Neuronal stem cell (in vitro differentiated cells): ENCODE measurements around the gene GJD2.

ENCODE experiments used
- DNase-seq: peaks from one replicate; pipeline ENCODE4 v3.0.0-alpha.2; 2013; ENCODE audit warnings: low spot score
- H2AFZ ChIP-seq: one replicate; pipeline ENCODE4 v1.6.1; 2013; ENCODE audit warnings: mild to moderate bottlenecking, low read length, inconsistent platforms
- H2AK5ac ChIP-seq: 2 replicates; pipeline ENCODE4 v1.6.1; 2013; ENCODE audit warnings: low read depth, mild to moderate bottlenecking, inconsistent platforms, low read length, moderate library complexity, mixed read lengths
- H2BK120ac ChIP-seq: 2 replicates; pipeline ENCODE4 v1.6.1; 2013; ENCODE audit warnings: low read depth, mild to moderate bottlenecking, inconsistent platforms, low read length, moderate library complexity, mixed read lengths
- H2BK12ac ChIP-seq: one replicate; pipeline ENCODE4 v1.6.1; 2013; ENCODE audit warnings: low read length, inconsistent platforms
- H2BK15ac ChIP-seq: 2 replicates; pipeline ENCODE4 v1.6.1; 2013; ENCODE audit warnings: mild to moderate bottlenecking, low read length, inconsistent platforms, mixed read lengths
- H2BK5ac ChIP-seq: one replicate; pipeline ENCODE4 v1.6.1; 2013; ENCODE audit warnings: inconsistent platforms, mild to moderate bottlenecking, low read length, moderate library complexity
- H3K14ac ChIP-seq: one replicate; pipeline ENCODE4 v1.6.1; 2013; ENCODE audit warnings: low read length, inconsistent platforms
- H3K18ac ChIP-seq: 2 replicates; pipeline ENCODE4 v1.6.1; 2013; ENCODE audit warnings: low read length, inconsistent platforms
- H3K23ac ChIP-seq: 2 replicates; pipeline ENCODE4 v1.6.1; 2013; ENCODE audit warnings: low read depth, mild to moderate bottlenecking, mixed read lengths, low read length, inconsistent platforms; ENCODE audit not compliant: poor library complexity
- H3K27ac ChIP-seq: replicated peaks from 3 replicates; pipeline ENCODE4 v1.5.1; 2013; ENCODE audit warnings: low read length, inconsistent platforms
- H3K27me3 ChIP-seq, 3 experiments: 2 replicates each; pipeline ENCODE4 v1.6.1; 2013; ENCODE audit warnings: low read length in 3 of 3, mild to moderate bottlenecking in 2 of 3, inconsistent platforms in 1 of 3, low read depth in 1 of 3, mixed read lengths in 1 of 3, moderate library complexity in 1 of 3; ENCODE audit not compliant: control insufficient read depth in 3 of 3, insufficient read depth in 3 of 3
- H3K36me3 ChIP-seq, 2 donors: replicated peaks in 1 of 2; 2 replicates each; pipeline ENCODE4 v1.6.1; 2013; ENCODE audit warnings: low read length in 2 of 2; ENCODE audit not compliant: control insufficient read depth in 2 of 2, insufficient read depth in 2 of 2
- H3K4ac ChIP-seq: 2 replicates; pipeline ENCODE4 v1.6.1; 2013; ENCODE audit warnings: inconsistent platforms, mild to moderate bottlenecking, low read length, moderate library complexity
- H3K4me1 ChIP-seq, 2 donors: 1 replicate in 1 of 2; 2 replicates in 1 of 2; pipeline ENCODE4 v1.6.1; 2013; ENCODE audit warnings: low read length in 2 of 2, low read depth in 1 of 2; ENCODE audit not compliant: control insufficient read depth in 2 of 2, insufficient read depth in 1 of 2
- H3K4me2 ChIP-seq: one replicate; pipeline ENCODE4 v1.6.1; 2013; ENCODE audit warnings: mild to moderate bottlenecking, low read length, inconsistent platforms; ENCODE audit not compliant: insufficient read depth, poor library complexity, severe bottlenecking
- H3K4me3 ChIP-seq, 2 donors: 2 replicates each; pipeline ENCODE4 v1.5.1; 2013; ENCODE audit warnings: low read length in 2 of 2, mild to moderate bottlenecking in 2 of 2, inconsistent platforms in 1 of 2, moderate library complexity in 1 of 2
- H3K79me1 ChIP-seq: one replicate; pipeline ENCODE4 v1.6.1; 2013; ENCODE audit warnings: low read depth, mild to moderate bottlenecking, inconsistent platforms, low read length, moderate library complexity
- H3K9ac ChIP-seq: one replicate; pipeline ENCODE4 v1.6.1; 2013; ENCODE audit warnings: mild to moderate bottlenecking, low read depth, low read length, inconsistent platforms; ENCODE audit not compliant: poor library complexity
- H3K9me3 ChIP-seq, 2 donors: replicated peaks in 1 of 2; 2 replicates each; pipeline versions ENCODE3 to v1.6.1; 2013; ENCODE audit warnings: low read length in 2 of 2, mild to moderate bottlenecking in 2 of 2, inconsistent platforms in 1 of 2, low read depth in 1 of 2, mixed read lengths in 1 of 2, moderate library complexity in 1 of 2; ENCODE audit not compliant: control insufficient read depth in 2 of 2, insufficient read depth in 1 of 2
- H4K8ac ChIP-seq: one replicate; pipeline ENCODE4 v1.6.1; 2013; ENCODE audit warnings: low read depth, mild to moderate bottlenecking, inconsistent platforms, low read length, moderate library complexity
- H4K91ac ChIP-seq: one replicate; pipeline ENCODE4 v1.6.1; 2013; ENCODE audit warnings: low read length, low read depth, mild to moderate bottlenecking, inconsistent platforms; ENCODE audit not compliant: poor library complexity
- whole genome bisulfite sequencing, 2 donors: extraction: QIAGEN DNeasy Blood & Tissue Kit; methylation state at CpG; one replicate each; pipeline ENCODE4 v1.1.7; 2013; ENCODE audit warnings: missing lambda C conversion rate in 2 of 2, mixed read lengths in 1 of 2; ENCODE audit not compliant: insufficient read length in 2 of 2, insufficient replicate concordance in 1 of 2; ENCODE audit errors: extremely low coverage in 2 of 2; 5-methylcytosine and 5-hydroxymethylcytosine counted together

GJD2 gene

GRCh38 chr15:34795267-34796081, 40.7 kb upstream of the GJD2 start, which contains the start of gene ACTC1:
Gene ACTC1, minus strand, starts transcription at chr15:34795549. Its CDS starts 741 bp downstream, at chr15:34794808.
- peak within 1 kb of the TSS; percentile 96 for H3K18ac ChIP-seq
- H3K4me2 ChIP-seq, result peak within 1 kb of the TSS; percentile 91
- peak within 1 kb of the TSS; percentile 87 for H2BK15ac ChIP-seq
- H2BK12ac ChIP-seq, result no peak within 1 kb of the TSS
- H4K8ac ChIP-seq, result peak within 1 kb of the TSS; percentile 74
- H3K9ac ChIP-seq, result peak within 1 kb of the TSS; percentile 8
- no CpG with 5 or more reads among the region's 44 CpGs for WGBS, 2 donors
- no peaks in the 10 kb centered on the region for H3K9me3 ChIP-seq
- peaks cover 0 to 53% (median 5%) of the 10 kb centered on the region in 3 experiments for H3K27me3 ChIP-seq
- H3K4me3 ChIP-seq, result peak within 1 kb of the TSS in 1 of 2 donors; percentile 57
- H3K14ac ChIP-seq, result no peak within 1 kb of the TSS
- no peak within 1 kb of the TSS for H2BK120ac ChIP-seq
- H3K79me1 ChIP-seq, result no peaks in the 10 kb centered on the region
- peak within 1 kb of the TSS; percentile 83 for H2AFZ ChIP-seq
- H2BK5ac ChIP-seq, result no peak within 1 kb of the TSS
- H2AK5ac ChIP-seq, result no peak within 1 kb of the TSS
- DNase-seq, result peak; percentile 46
- no peak within 1 kb of the TSS for H3K27ac ChIP-seq
- H3K23ac ChIP-seq, result peak within 1 kb of the TSS; percentile 8
- H4K91ac ChIP-seq, result no peak within 1 kb of the TSS
- H3K4me1 ChIP-seq, result peaks cover 0 to 16% of the 10 kb centered on the region in 2 donors
- no peaks in the 10 kb centered on the region for H3K36me3 ChIP-seq
- H3K4ac ChIP-seq, result no peak within 1 kb of the TSS

- Histone ChIP-seq H3K4me3 (peak overlapping the region in 1 of 2 donors; percentile 57), H3K27ac (no peak overlapping the region)
- WGBS, 2 donors, result no CpG with 5 or more reads among the region's 33 CpGs
These were observed 39.9 kb upstream of the GJD2 start for GRCh38 chr15:34794590-34795206.

GRCh38 chr15:34793901-34794300, 39.1 kb upstream of the GJD2 start:
- Histone ChIP-seq H3K4me1 (peaks cover 0 to 8% of the 10 kb centered on the region in 2 donors), H3K27me3 (peaks cover 0 to 53% (median 5%) of the 10 kb centered on the region in 3 experiments), H3K36me3 (no peaks in the 10 kb centered on the region), H3K79me1 (no peaks in the 10 kb centered on the region), H3K23ac (no peak overlapping the region), H2AK5ac (no peak overlapping the region), H4K91ac (no peak overlapping the region), H3K27ac (no peak overlapping the region), H3K9me3 (no peaks in the 10 kb centered on the region), H3K9ac (no peak overlapping the region), H3K4ac (no peak overlapping the region), H3K18ac (no peak overlapping the region), H3K14ac (no peak overlapping the region), H3K4me2 (no peak overlapping the region), H2BK15ac (no peak overlapping the region), H2BK12ac (no peak overlapping the region), H2AFZ (no peak overlapping the region), H3K4me3 (no peak overlapping the region), H2BK5ac (no peak overlapping the region), H2BK120ac (no peak overlapping the region), H4K8ac (no peak overlapping the region)
- DNase-seq, result no peak
- WGBS, 2 donors, result no CpG with 5 or more reads among the region's 2 CpGs

More at GRCh38 chr15:34794590-34795206, 39.9 kb upstream of the GJD2 start:
- no peak overlapping the region for H4K91ac ChIP-seq
- H3K23ac ChIP-seq, result peak overlapping the region; percentile 8
- H4K8ac ChIP-seq, result no peak overlapping the region
- DNase-seq, result no peak
- no peak overlapping the region for H3K14ac ChIP-seq
- H2AK5ac ChIP-seq, result no peak overlapping the region
- peak overlapping the region; percentile 28 for H2BK15ac ChIP-seq
- no peaks in the 10 kb centered on the region for H3K36me3 ChIP-seq
- peaks cover 0 to 13% of the 10 kb centered on the region in 2 donors for H3K4me1 ChIP-seq
- H3K27me3 ChIP-seq, result peaks cover 0 to 53% (median 5%) of the 10 kb centered on the region in 3 experiments
- no peaks in the 10 kb centered on the region for H3K79me1 ChIP-seq
- H3K4ac ChIP-seq, result no peak overlapping the region
- H3K18ac ChIP-seq, result peak overlapping the region; percentile 56
- no peak overlapping the region for H2BK5ac ChIP-seq
- peak overlapping the region; percentile 83 for H2AFZ ChIP-seq
- H2BK12ac ChIP-seq, result no peak overlapping the region
- no peak overlapping the region for H2BK120ac ChIP-seq
- H3K4me2 ChIP-seq, result peak overlapping the region; percentile 91
- H3K9ac ChIP-seq, result no peak overlapping the region
- no peaks in the 10 kb centered on the region for H3K9me3 ChIP-seq

GRCh38 chr15:34793071-34793470, 38.3 kb upstream of the GJD2 start:
- DNase-seq, result no peak
- H4K8ac ChIP-seq, result no peak overlapping the region
- H3K27me3 ChIP-seq, result peaks cover 0 to 51% (median 5%) of the 10 kb centered on the region in 3 experiments
- no peak overlapping the region for H2BK12ac ChIP-seq
- H3K4ac ChIP-seq, result no peak overlapping the region
- no peak overlapping the region for H3K27ac ChIP-seq
- H3K4me3 ChIP-seq, result no peak overlapping the region
- H3K36me3 ChIP-seq, result no peaks in the 10 kb centered on the region
- peaks cover 0 to 8% of the 10 kb centered on the region in 2 donors for H3K4me1 ChIP-seq
- H3K9me3 ChIP-seq, result no peaks in the 10 kb centered on the region
- no peak overlapping the region for H2BK120ac ChIP-seq
- H3K18ac ChIP-seq, result no peak overlapping the region
- H3K79me1 ChIP-seq, result no peaks in the 10 kb centered on the region
- H2AFZ ChIP-seq, result no peak overlapping the region
- H2BK5ac ChIP-seq, result no peak overlapping the region
- no peak overlapping the region for H2AK5ac ChIP-seq
- peak overlapping the region; percentile 20 for H3K23ac ChIP-seq
- no peak overlapping the region for H3K4me2 ChIP-seq
- no peak overlapping the region for H2BK15ac ChIP-seq
- H4K91ac ChIP-seq, result no peak overlapping the region
- H3K9ac ChIP-seq, result no peak overlapping the region
- no CpG with 5 or more reads among the region's 9 CpGs for WGBS, 2 donors
- H3K14ac ChIP-seq, result no peak overlapping the region
